COR-L47 (cell line): ENCODE measurements around the gene FAM47E.

Experiments
- DNase-seq: peaks from one replicate; lab custom pipeline; 2025; lab: John Stamatoyannopoulos, UW

FAM47E gene

GRCh38 chr4:76251441-76252270 lies at the start of gene FAM47E:
TSS of gene FAM47E (plus strand) at chr4:76251721. CDS start at chr4:76251747, 26 bp downstream.
- peak; percentile 88 for DNase-seq

GRCh38 chr4:76203541-76203940 lies 48.0 kb upstream of the FAM47E start:
- no peak for DNase-seq

- DNase-seq, result no peak
Observed at GRCh38 chr4:76204936-76205335, 46.6 kb upstream of the FAM47E start.

- DNase-seq, result no peak
Observed at GRCh38 chr4:76205476-76205875, 46.0 kb upstream of the FAM47E start.

- DNase-seq, result no peak
Observed at GRCh38 chr4:76206222-76206942, 45.1 kb upstream of the FAM47E start.

- DNase-seq, result no peak
Observed at GRCh38 chr4:76207549-76207948, 44.0 kb upstream of the FAM47E start.

- DNase-seq, result peak; percentile 40
Observed at GRCh38 chr4:76208005-76208765, 43.3 kb upstream of the FAM47E start.

- DNase-seq, result no peak
Observed at GRCh38 chr4:76209881-76210280, 41.6 kb upstream of the FAM47E start.

GRCh38 chr4:76210452-76210851 lies 41.1 kb upstream of the FAM47E start:
- no peak for DNase-seq

- no peak for DNase-seq
Observed at GRCh38 chr4:76211769-76212708, 39.5 kb upstream of the FAM47E start.

- DNase-seq, result peak; percentile 59
Observed at GRCh38 chr4:76212851-76213414, 38.6 kb upstream of the FAM47E start.

- DNase-seq, result peak; percentile 76
Observed at GRCh38 chr4:76213415-76214176, 37.9 kb upstream of the FAM47E start, which contains the start of gene SCARB2. TSS of gene SCARB2 (minus strand) at chr4:76213824. CDS start at chr4:76213543, 281 bp downstream.

GRCh38 chr4:76214177-76214675 lies 37.3 kb upstream of the FAM47E start:
- DNase-seq, result no peak

- DNase-seq, result no peak
Observed at GRCh38 chr4:76215077-76215476, 36.4 kb upstream of the FAM47E start.

GRCh38 chr4:76216524-76216923 lies 35.0 kb upstream of the FAM47E start:
- DNase-seq, result no peak

- DNase-seq, result no peak
Observed at GRCh38 chr4:76216975-76217814, 34.3 kb upstream of the FAM47E start.

GRCh38 chr4:76219299-76220055 lies 32.0 kb upstream of the FAM47E start:
- DNase-seq, result no peak

- no peak for DNase-seq
Observed at GRCh38 chr4:76224171-76224570, 27.4 kb upstream of the FAM47E start.
